Glutamatergic neuron (in vitro differentiated cells): ENCODE results near the gene ALCAM. TPM values are rescaled to one million over a fixed set of nuclear protein-coding genes. Genes with fewer than 3 reads are reported as not detected.

Experiments used
- DNase-seq: peaks from one replicate; pipeline ENCODE4 v3.0.0; 2022
- H3K27ac Mint-ChIP-seq: one replicate; pipeline ENCODE4 v1.8.0; 2020; ENCODE audit warnings: mild to moderate bottlenecking, mixed read lengths, inconsistent platforms; ENCODE audit not compliant: unreplicated experiment
- H3K27me3 Mint-ChIP-seq: one replicate; pipeline ENCODE4 v1.8.0; 2020; ENCODE audit warnings: mild to moderate bottlenecking, moderate library complexity, mixed read lengths, inconsistent platforms; ENCODE audit not compliant: unreplicated experiment
- H3K36me3 Mint-ChIP-seq: one replicate; pipeline ENCODE4 v1.8.0; 2020; ENCODE audit warnings: mild to moderate bottlenecking, mixed read lengths, inconsistent platforms; ENCODE audit not compliant: unreplicated experiment
- H3K4me1 Mint-ChIP-seq: one replicate; pipeline ENCODE4 v1.8.0; 2020; ENCODE audit warnings: mild to moderate bottlenecking, low read depth, mixed read lengths, inconsistent platforms; ENCODE audit not compliant: unreplicated experiment
- H3K4me3 Mint-ChIP-seq: one replicate; pipeline ENCODE4 v1.8.0; 2020; ENCODE audit warnings: mild to moderate bottlenecking, mixed read lengths, inconsistent platforms; ENCODE audit not compliant: unreplicated experiment
- H3K9me3 Mint-ChIP-seq: one replicate; pipeline ENCODE4 v1.8.0; 2020; ENCODE audit warnings: mild to moderate bottlenecking, moderate library complexity, mixed read lengths, inconsistent platforms; ENCODE audit not compliant: unreplicated experiment
- total RNA-seq: library from RNA; stranded (reverse); fragmentation: NEBNext Ultra II Directional; extraction: Animal tissue kit (Norgen Biotek cat#: 25700); gene quantifications from one replicate; pipeline ENCODE4 v1.2.1, GENCODE V29; 2021; ENCODE audit not compliant: unreplicated experiment
- TF ChIP-seq, protein P1 (sequence below): fragments of 200-600 bp; sonication (generic); IDR thresholded peaks from one replicate; pipeline ENCODE4 v1.5.0; 2021; ENCODE audit not compliant: partially characterized antibody, unreplicated experiment

Gene ALCAM
- total RNA-seq, 1 donor from 2014 or later, result 115 TPM

DNA sequence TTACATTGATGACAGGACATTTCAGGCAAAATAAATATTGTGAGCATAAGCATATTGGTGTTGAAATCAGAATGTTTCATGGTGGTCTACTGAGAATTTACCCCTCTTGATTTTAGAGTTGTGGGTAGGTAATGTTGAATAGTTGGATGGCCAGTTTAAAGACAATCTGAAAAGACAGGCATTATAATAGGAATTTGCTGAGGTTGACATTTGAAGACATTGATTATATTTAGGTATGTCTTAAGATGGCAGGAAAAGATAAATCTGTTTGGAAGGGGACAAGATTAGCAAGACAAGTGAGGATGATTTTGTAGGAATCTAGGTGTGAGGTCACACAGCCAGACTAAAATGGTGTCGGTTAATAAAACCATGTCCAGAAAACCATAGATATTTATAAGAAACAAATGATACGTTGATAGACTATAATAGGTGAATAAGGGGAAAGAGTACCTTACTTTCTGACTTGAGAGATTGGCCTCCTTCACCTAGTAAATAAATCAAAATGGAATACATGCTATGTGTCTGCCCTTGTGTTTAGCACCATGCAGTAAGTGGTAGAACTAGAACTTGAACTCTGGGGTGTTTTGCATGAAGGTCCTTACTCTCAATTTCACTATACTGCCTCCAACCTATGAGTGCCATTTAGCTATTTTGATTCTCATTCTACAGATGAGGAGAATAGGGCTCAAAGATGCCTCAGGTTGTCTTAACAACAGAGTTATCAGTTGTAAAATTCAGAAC lies 57.9 kb downstream of the ALCAM start:
- Mint-ChIP-seq H3K27ac (no peak overlapping the region), H3K9me3 (no peaks in the 10 kb centered on the region), H3K4me1 (peaks cover 7% of the 10 kb centered on the region), H3K36me3 (no peaks in the 10 kb centered on the region), H3K4me3 (no peak overlapping the region), H3K27me3 (peaks cover 3% of the 10 kb centered on the region)
- TF ChIP-seq, protein P1, sequence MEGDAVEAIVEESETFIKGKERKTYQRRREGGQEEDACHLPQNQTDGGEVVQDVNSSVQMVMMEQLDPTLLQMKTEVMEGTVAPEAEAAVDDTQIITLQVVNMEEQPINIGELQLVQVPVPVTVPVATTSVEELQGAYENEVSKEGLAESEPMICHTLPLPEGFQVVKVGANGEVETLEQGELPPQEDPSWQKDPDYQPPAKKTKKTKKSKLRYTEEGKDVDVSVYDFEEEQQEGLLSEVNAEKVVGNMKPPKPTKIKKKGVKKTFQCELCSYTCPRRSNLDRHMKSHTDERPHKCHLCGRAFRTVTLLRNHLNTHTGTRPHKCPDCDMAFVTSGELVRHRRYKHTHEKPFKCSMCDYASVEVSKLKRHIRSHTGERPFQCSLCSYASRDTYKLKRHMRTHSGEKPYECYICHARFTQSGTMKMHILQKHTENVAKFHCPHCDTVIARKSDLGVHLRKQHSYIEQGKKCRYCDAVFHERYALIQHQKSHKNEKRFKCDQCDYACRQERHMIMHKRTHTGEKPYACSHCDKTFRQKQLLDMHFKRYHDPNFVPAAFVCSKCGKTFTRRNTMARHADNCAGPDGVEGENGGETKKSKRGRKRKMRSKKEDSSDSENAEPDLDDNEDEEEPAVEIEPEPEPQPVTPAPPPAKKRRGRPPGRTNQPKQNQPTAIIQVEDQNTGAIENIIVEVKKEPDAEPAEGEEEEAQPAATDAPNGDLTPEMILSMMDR, result no peak
- no peak for DNase-seq

DNA sequence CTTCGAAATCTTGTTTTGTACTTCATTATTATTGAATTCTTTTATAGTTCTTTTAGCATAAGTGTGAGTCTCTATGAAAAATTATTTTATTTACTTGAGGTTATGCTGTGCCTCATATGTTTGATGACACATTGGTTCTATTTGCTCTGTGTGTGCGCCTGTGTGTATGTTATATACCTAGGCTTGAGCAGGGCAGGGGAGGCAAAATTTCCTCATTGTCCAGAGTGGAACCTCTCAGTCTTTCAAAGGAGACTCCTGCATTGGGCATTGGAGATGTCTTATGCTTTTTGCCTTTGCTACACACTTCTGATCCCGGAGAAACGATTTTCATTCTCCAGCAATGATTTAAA lies 58.4 kb downstream of the ALCAM start:
- Mint-ChIP-seq H3K4me1 (peaks cover 7% of the 10 kb centered on the region), H3K36me3 (no peaks in the 10 kb centered on the region), H3K9me3 (no peaks in the 10 kb centered on the region), H3K4me3 (no peak overlapping the region), H3K27me3 (peaks cover 3% of the 10 kb centered on the region), H3K27ac (no peak overlapping the region)
- no peak for DNase-seq
- TF ChIP-seq, protein P1, result no peak

DNA sequence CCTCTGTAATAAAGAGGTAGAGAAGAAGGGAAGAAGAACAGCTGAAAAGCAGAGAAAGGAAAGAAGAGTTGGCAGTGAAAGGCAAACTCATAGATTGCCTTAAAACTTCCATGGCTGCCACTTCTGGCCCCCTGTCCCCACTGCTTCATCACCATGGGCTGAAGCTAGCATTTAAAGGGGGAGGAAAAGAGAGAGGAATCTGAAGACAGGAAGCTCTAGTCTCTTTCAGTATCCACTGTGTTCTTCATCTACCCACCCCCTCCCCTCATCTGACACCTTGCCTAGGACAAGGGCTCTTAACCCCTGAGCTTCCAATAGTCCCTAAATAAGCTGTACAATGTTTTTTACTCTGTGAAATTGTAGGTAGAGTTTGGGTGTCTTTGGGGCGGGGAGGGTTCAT lies 60.6 kb downstream of the ALCAM start:
- TF ChIP-seq, protein P1, result no peak
- DNase-seq, result no peak
- no peaks in the 10 kb centered on the region for H3K36me3 Mint-ChIP-seq

DNA sequence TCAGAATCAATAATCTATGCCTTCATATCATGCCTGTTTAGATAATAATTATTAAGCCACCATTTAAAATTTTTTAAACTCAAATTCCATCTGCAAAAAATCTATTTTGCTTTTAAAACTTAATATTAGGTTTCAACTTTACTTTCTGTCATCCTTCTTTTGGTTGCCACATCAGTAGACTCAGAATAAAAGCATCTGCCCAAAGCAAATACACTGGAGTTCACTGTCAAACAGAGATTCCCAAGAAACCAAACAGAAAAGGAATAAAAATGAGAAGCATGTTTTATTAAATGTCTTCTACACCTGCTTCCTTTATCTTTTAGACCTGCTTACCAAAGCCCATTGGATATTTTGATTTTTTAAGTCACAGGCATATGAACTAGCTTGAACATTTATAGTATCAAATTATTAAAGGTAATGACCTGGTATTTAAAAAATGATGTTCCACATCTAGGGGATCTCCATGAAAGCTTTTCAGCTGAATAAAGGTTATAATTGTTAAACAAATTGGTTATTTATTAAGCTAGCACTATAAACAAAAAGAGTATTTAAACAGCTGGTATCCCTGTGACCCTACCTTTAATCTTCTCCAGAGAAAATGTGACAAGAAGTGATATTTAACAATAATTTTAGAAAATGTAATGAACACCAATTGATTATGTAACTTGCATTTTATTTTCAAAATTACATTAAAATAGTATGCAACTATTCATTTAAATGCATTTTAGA lies 62.5 kb downstream of the ALCAM start:
- Mint-ChIP-seq H3K4me3 (no peak overlapping the region), H3K4me1 (peaks cover 3% of the 10 kb centered on the region), H3K27me3 (no peaks in the 10 kb centered on the region)

More for the DNA sequence above, 60.6 kb downstream of the ALCAM start:
- Mint-ChIP-seq H3K4me3 (no peak overlapping the region), H3K27ac (no peak overlapping the region), H3K4me1 (peaks cover 8% of the 10 kb centered on the region), H3K9me3 (no peaks in the 10 kb centered on the region), H3K27me3 (peaks cover 3% of the 10 kb centered on the region)

DNA sequence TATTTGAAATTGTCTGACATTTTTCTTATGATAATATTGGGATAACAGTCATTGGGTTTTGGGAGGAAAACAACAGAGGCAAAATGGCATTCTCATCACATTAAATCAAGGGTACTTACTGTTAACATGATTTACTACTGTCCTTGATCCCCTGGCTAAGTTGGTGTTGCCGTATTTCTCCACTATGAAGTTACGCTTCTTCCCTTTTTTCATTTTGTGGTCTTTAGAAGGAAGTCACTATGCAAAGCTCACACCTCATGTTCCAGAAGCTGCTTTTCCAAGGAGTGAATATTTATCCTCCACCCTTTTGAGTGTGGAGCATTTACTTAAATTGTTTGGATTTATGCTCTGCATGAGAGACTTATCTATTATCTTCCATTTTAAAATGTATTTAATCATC lies 63.7 kb downstream of the ALCAM start:
- no peak for DNase-seq
- no peaks in the 10 kb centered on the region for H3K9me3 Mint-ChIP-seq
- peaks cover 3% of the 10 kb centered on the region for H3K4me1 Mint-ChIP-seq
- peaks cover 3% of the 10 kb centered on the region for H3K36me3 Mint-ChIP-seq
- TF ChIP-seq, protein P1, result no peak
- no peaks in the 10 kb centered on the region for H3K27me3 Mint-ChIP-seq
- no peak overlapping the region for H3K27ac Mint-ChIP-seq
- no peak overlapping the region for H3K4me3 Mint-ChIP-seq

More for the DNA sequence above, 62.5 kb downstream of the ALCAM start:
- H3K27ac Mint-ChIP-seq, result no peak overlapping the region
- no peaks in the 10 kb centered on the region for H3K36me3 Mint-ChIP-seq
- no peaks in the 10 kb centered on the region for H3K9me3 Mint-ChIP-seq
- no peak for DNase-seq
- TF ChIP-seq, protein P1, result no peak
